HG03457 (cell line): ENCODE data around the gene ULK4.
"Not testable (repeated sequence)": the region's sequence is repeated elsewhere in the genome, so short reads cannot be mapped to it uniquely, and the experiment has no call there.

Experiments used
- ATAC-seq: cut with Tn5 transposase; IDR thresholded peaks from one replicate; pipeline ENCODE4 v1.9.1; 2021; ENCODE audit warnings: moderate number of reproducible peaks; ENCODE audit not compliant: unreplicated experiment

Gene ULK4

GRCh38 chr3:41960826-41961750 lies 815 bp downstream of the ULK4 start:
- ATAC-seq = peak; percentile 10

GRCh38 chr3:41956574-41956973 lies 5.3 kb downstream of the ULK4 start:
- no peak for ATAC-seq

GRCh38 chr3:41955192-41955591 lies 6.7 kb downstream of the ULK4 start:
- ATAC-seq = no peak

GRCh38 chr3:41943311-41943843 lies 18.5 kb downstream of the ULK4 start:
- no peak for ATAC-seq

GRCh38 chr3:41940393-41940792 lies 21.5 kb downstream of the ULK4 start:
- ATAC-seq = no peak

- no peak for ATAC-seq
Measured at GRCh38 chr3:41936384-41936783, 25.5 kb downstream of the ULK4 start.

GRCh38 chr3:41933154-41933676 lies 28.7 kb downstream of the ULK4 start:
- ATAC-seq = no peak

- no peak for ATAC-seq
Measured at GRCh38 chr3:41932464-41932863, 29.4 kb downstream of the ULK4 start.

GRCh38 chr3:41920406-41920965 lies 41.4 kb downstream of the ULK4 start:
- ATAC-seq = no peak

GRCh38 chr3:41915353-41915752 lies 46.5 kb downstream of the ULK4 start:
- ATAC-seq = no peak

GRCh38 chr3:41912280-41912679 lies 49.6 kb downstream of the ULK4 start:
- ATAC-seq = no peak

- ATAC-seq = no peak
Measured at GRCh38 chr3:41907330-41908073, 54.4 kb downstream of the ULK4 start.

GRCh38 chr3:41900265-41900664 lies 61.6 kb downstream of the ULK4 start:
- ATAC-seq = no peak

- ATAC-seq = no peak
Measured at GRCh38 chr3:41898631-41899030, 63.3 kb downstream of the ULK4 start.

GRCh38 chr3:41893977-41894376 lies 67.9 kb downstream of the ULK4 start:
- no peak for ATAC-seq

- ATAC-seq = no peak
Measured at GRCh38 chr3:41888368-41889076, 73.4 kb downstream of the ULK4 start.

- ATAC-seq = no peak
Measured at GRCh38 chr3:41882956-41883355, 78.9 kb downstream of the ULK4 start.

- ATAC-seq = no peak
Measured at GRCh38 chr3:41881233-41881821, 80.6 kb downstream of the ULK4 start.

- ATAC-seq = no peak
Measured at GRCh38 chr3:41880387-41880786, 81.5 kb downstream of the ULK4 start.

GRCh38 chr3:41877741-41878140 lies 84.2 kb downstream of the ULK4 start:
- ATAC-seq = not testable (repeated sequence)
